Measurements from ENCODE around the gene TAF6. TPM values are rescaled to one million over a fixed set of nuclear protein-coding genes. Genes with fewer than 3 reads are reported as not detected.

TAF6 gene
- total and polyA plus RNA-seq, 9 of the 15 experiments (the other 6 are each of a cell fraction or from before 2014, with no cell fraction given), result 0.78 to 78.7 (median 21.3) TPM

GRCh38 chr7:100081535-100082102, 37.5 kb downstream of the TAF6 start, which contains the start of gene ZNF3 (continued):
- TF ChIP-seq EP300 (IDR thresholded peaks at IDR 0.05; ENCODE audit: low read length), result peak; percentile 79
- TF ChIP-seq U2AF1 (optimal IDR thresholded peaks at IDR 0.05; ENCODE audit: low read depth, low read length), result peak; percentile 80
- 0 out of 2 replicates have a peak, but pooled peaks have one; percentile 15 for TF ChIP-seq FOXM1 (IDR thresholded peaks at IDR 0.05; ENCODE audit: low read depth)
- TF ChIP-seq FOXM1 (CRISPR knock-in tag; IDR thresholded peaks at IDR 0.05; ENCODE audit: low read depth), result no peak
- TF ChIP-seq MBD2 (IDR thresholded peaks at IDR 0.05; ENCODE audit: borderline replicate concordance, low read depth), result peak; percentile 63; the same call in 1 of the 2 replicates
- TF ChIP-seq TEAD1 (CRISPR knock-in tag; IDR thresholded peaks at IDR 0.05), result peak; percentile 55 to 88; a peak in 1 of 4 replicates
- no peak for TF ChIP-seq MECOM (CRISPR knock-in tag; IDR thresholded peaks at IDR 0.05)
- TF ChIP-seq, protein P1, sequence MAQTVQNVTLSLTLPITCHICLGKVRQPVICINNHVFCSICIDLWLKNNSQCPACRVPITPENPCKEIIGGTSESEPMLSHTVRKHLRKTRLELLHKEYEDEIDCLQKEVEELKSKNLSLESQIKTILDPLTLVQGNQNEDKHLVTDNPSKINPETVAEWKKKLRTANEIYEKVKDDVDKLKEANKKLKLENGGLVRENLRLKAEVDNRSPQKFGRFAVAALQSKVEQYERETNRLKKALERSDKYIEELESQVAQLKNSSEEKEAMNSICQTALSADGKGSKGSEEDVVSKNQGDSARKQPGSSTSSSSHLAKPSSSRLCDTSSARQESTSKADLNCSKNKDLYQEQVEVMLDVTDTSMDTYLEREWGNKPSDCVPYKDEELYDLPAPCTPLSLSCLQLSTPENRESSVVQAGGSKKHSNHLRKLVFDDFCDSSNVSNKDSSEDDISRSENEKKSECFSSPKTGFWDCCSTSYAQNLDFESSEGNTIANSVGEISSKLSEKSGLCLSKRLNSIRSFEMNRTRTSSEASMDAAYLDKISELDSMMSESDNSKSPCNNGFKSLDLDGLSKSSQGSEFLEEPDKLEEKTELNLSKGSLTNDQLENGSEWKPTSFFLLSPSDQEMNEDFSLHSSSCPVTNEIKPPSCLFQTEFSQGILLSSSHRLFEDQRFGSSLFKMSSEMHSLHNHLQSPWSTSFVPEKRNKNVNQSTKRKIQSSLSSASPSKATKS (CRISPR knock-in tag; IDR thresholded peaks at IDR 0.05), result no peak
- TF ChIP-seq MTA2 (IDR thresholded peaks at IDR 0.05; ENCODE audit: low read depth), result peak; percentile 83; the same call in 1 of the 2 replicates
- TF ChIP-seq MED1 (CRISPR knock-in tag; IDR thresholded peaks at IDR 0.05; ENCODE audit: borderline replicate concordance), result no peak
- 0 out of 2 replicates have a peak, but pooled peaks have one; percentile 87 for TF ChIP-seq ZC3H11A (IDR thresholded peaks at IDR 0.05; ENCODE audit: low read depth, low read length)
- TF ChIP-seq GABPA (tag; conservative IDR thresholded peaks at IDR 0.05; ENCODE audit: low read depth), result peak; percentile 99
- TF ChIP-seq EP400 (IDR thresholded peaks at IDR 0.05), result peak; percentile 100
- TF ChIP-seq NFE2 (IDR thresholded peaks at IDR 0.05; ENCODE audit: low read depth), result peak; percentile 99
- TF ChIP-seq E2F4 (CRISPR knock-in tag; IDR thresholded peaks at IDR 0.05; ENCODE audit: low read depth), result no peak
- TF ChIP-seq ZNF316 (IDR thresholded peaks at IDR 0.05), result peak; percentile 100
- no peak for TF ChIP-seq NFIX (CRISPR knock-in tag; IDR thresholded peaks at IDR 0.05; ENCODE audit: low read depth)
- no peak for TF ChIP-seq ZNF785 (CRISPR knock-in tag; IDR thresholded peaks at IDR 0.05)
- peak; percentile 95 for TF ChIP-seq TFAP4 (CRISPR knock-in tag; IDR thresholded peaks at IDR 0.05; ENCODE audit: borderline replicate concordance)
- peak in 1 of 2 experiments; percentile 93; a peak in 2 of 3 replicates for TF ChIP-seq CBX3 (IDR thresholded peaks at IDR 0.05; ENCODE audit: borderline replicate concordance in 1 of 2, low read length in 2 of 2)
- TF ChIP-seq ZNF12 (CRISPR knock-in tag; IDR thresholded peaks at IDR 0.05), result no peak
- TF ChIP-seq RHOXF2B (CRISPR knock-in tag; conservative IDR thresholded peaks at IDR 0.05), result no peak
- peak; percentile 81; the same call in 1 of the 2 replicates for TF ChIP-seq CBFB (CRISPR knock-in tag; IDR thresholded peaks at IDR 0.05)
- TF ChIP-seq JUN (IDR thresholded peaks at IDR 0.05; ENCODE audit: borderline replicate concordance, low read depth, low read length), result peak; percentile 92; the same call in 1 of the 2 replicates
- peak; percentile 46; the same call in 1 of the 2 replicates for TF ChIP-seq JUN (CRISPR knock-in tag; IDR thresholded peaks at IDR 0.05; ENCODE audit: borderline replicate concordance)
- peak; percentile 36; the same call in 1 of the 2 replicates for TF ChIP-seq ERF (CRISPR knock-in tag; IDR thresholded peaks at IDR 0.05)
- TF ChIP-seq MXI1 (IDR thresholded peaks at IDR 0.05; ENCODE audit: low read depth, low read length), result peak; percentile 73; the same call in 1 of the 2 replicates
- peak; percentile 91 for TF ChIP-seq DIDO1 (tag; IDR thresholded peaks at IDR 0.05; ENCODE audit: low read depth)

Measured in K562 (cell line).